Vagina (tissue), 2 donors: ENCODE results near the gene TMEM61.

Experiments
- POLR2A ChIP-seq, 2 donors: fragments of 450-650 bp; IDR thresholded peaks; one replicate each; pipeline ENCODE4 v1.6.1; 2017; ENCODE audit warnings: antibody characterized with exemption in 2 of 2, mild to moderate bottlenecking in 2 of 2, moderate library complexity in 2 of 2
- POLR2AphosphoS5 ChIP-seq, 2 donors: sonication (generic); formaldehyde crosslinking; IDR thresholded peaks; one replicate each; pipeline ENCODE4 v1.9.0; 2017; ENCODE audit warnings: antibody characterized with exemption in 2 of 2, mild to moderate bottlenecking in 2 of 2, low read depth in 1 of 2; ENCODE audit not compliant: insufficient read depth in 1 of 2
- TF ChIP-seq, protein P1 (sequence below), 3 experiments: fragments of 450-650 bp in 2 of 3; fragments of 200-600 bp in 1 of 3; sonication (generic) in 1 of 3; IDR thresholded peaks; one replicate each; pipeline ENCODE4 v1.5.1; 2017 to 2019; ENCODE audit warnings: antibody characterized with exemption in 3 of 3, mild to moderate bottlenecking in 2 of 3, moderate library complexity in 2 of 3

DNA sequence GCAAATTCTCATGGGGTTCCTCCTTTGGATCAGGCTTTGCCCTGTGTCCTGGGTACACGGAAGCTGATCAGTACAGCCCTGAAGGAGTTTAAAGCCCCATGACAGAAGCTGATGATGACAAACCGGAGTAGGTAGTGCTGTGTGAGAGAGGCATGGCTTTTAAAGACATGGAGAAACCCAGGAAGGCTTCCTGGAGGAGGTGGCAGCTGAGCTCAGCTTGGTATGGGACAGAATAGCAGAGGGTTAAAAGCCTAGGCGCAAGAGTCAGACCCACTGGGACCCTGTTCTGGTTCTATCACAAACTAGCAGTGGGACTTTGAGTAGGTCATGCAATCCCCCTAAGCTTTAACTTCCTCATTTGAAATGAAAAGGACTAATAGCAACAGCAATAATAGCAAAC, 6.1 kb downstream of the TMEM61 start:
- TF ChIP-seq, protein P1, sequence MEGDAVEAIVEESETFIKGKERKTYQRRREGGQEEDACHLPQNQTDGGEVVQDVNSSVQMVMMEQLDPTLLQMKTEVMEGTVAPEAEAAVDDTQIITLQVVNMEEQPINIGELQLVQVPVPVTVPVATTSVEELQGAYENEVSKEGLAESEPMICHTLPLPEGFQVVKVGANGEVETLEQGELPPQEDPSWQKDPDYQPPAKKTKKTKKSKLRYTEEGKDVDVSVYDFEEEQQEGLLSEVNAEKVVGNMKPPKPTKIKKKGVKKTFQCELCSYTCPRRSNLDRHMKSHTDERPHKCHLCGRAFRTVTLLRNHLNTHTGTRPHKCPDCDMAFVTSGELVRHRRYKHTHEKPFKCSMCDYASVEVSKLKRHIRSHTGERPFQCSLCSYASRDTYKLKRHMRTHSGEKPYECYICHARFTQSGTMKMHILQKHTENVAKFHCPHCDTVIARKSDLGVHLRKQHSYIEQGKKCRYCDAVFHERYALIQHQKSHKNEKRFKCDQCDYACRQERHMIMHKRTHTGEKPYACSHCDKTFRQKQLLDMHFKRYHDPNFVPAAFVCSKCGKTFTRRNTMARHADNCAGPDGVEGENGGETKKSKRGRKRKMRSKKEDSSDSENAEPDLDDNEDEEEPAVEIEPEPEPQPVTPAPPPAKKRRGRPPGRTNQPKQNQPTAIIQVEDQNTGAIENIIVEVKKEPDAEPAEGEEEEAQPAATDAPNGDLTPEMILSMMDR (IDR thresholded peaks at IDR 0.05), result no peak
- no peak for TF ChIP-seq POLR2A (IDR thresholded peaks at IDR 0.05)
- no peak for TF ChIP-seq POLR2AphosphoS5 (IDR thresholded peaks at IDR 0.05; ENCODE audit: insufficient read depth in 1 of 2, low read depth in 1 of 2)
